Type B pancreatic cell (in vitro differentiated cells): ENCODE data around the gene XYLT2. TPM values are rescaled to one million over a fixed set of nuclear protein-coding genes. Genes with fewer than 3 reads are reported as not detected.

Experiments used
- DNase-seq: peaks from one replicate; pipeline ENCODE4 v3.0.0; 2021; ENCODE audit warnings: mixed read lengths; ENCODE audit not compliant: unreplicated experiment; ENCODE audit errors: extremely low spot score
- H3K27ac Mint-ChIP-seq: 2 replicates; pipeline ENCODE4 v1.8.0; 2021; ENCODE audit warnings: mild to moderate bottlenecking, mixed read lengths
- H3K27me3 Mint-ChIP-seq: 2 replicates; pipeline ENCODE4 v1.8.0; 2021; ENCODE audit warnings: mixed read lengths
- H3K36me3 Mint-ChIP-seq: 2 replicates; pipeline ENCODE4 v1.8.0; 2021; ENCODE audit warnings: mixed read lengths
- H3K4me1 Mint-ChIP-seq: one replicate; pipeline ENCODE4 v1.8.0; 2021; ENCODE audit warnings: mixed read lengths; ENCODE audit not compliant: unreplicated experiment
- H3K4me3 Mint-ChIP-seq: 2 replicates; pipeline ENCODE4 v1.8.0; 2021; ENCODE audit warnings: mild to moderate bottlenecking, mixed read lengths
- H3K9me3 Mint-ChIP-seq: 2 replicates; pipeline ENCODE4 v1.8.0; 2021; ENCODE audit warnings: mixed read lengths
- CTCF ChIP-seq: fragments of 200-600 bp; sonication (generic); conservative IDR thresholded peaks from 2 replicates; pipeline ENCODE4 v1.5.0; 2021; ENCODE audit warnings: antibody characterized with exemption, mild to moderate bottlenecking
- total RNA-seq: library from RNA; stranded (reverse); gene quantifications from 2 replicates; pipeline ENCODE4 v1.2.1, GENCODE V29; 2021; ENCODE audit warnings: low replicate concordance

XYLT2 gene
- total RNA-seq, 1 donor from 2014 or later: 38.8 TPM

- DNase-seq: no peak
- Mint-ChIP-seq H3K4me3 (no peak overlapping the region), H3K9me3 (no peaks in the 10 kb centered on the region), H3K4me1 (peaks cover 5% of the 10 kb centered on the region), H3K36me3 (peaks cover 12% of the 10 kb centered on the region), H3K27ac (no peak overlapping the region), H3K27me3 (no peaks in the 10 kb centered on the region)
- TF ChIP-seq CTCF: no peak
These were observed 7.8 kb downstream of the XYLT2 start for GRCh38 chr17:50353600-50354195.

- Mint-ChIP-seq H3K27ac (no peak overlapping the region), H3K4me3 (no peak overlapping the region), H3K36me3 (peaks cover 12% of the 10 kb centered on the region), H3K27me3 (no peaks in the 10 kb centered on the region), H3K4me1 (peaks cover 5% of the 10 kb centered on the region), H3K9me3 (no peaks in the 10 kb centered on the region)
- TF ChIP-seq CTCF: no peak
- no peak for DNase-seq
These were observed 8.3 kb downstream of the XYLT2 start for GRCh38 chr17:50354198-50354597.

GRCh38 chr17:50354776-50355175 is 8.8 kb downstream of the XYLT2 start:
- no peak for TF ChIP-seq CTCF
- no peak for DNase-seq
- peaks cover 12% of the 10 kb centered on the region for H3K36me3 Mint-ChIP-seq
- H3K27ac Mint-ChIP-seq: no peak overlapping the region
- H3K9me3 Mint-ChIP-seq: no peaks in the 10 kb centered on the region
- no peak overlapping the region for H3K4me3 Mint-ChIP-seq
- H3K27me3 Mint-ChIP-seq: no peaks in the 10 kb centered on the region
- H3K4me1 Mint-ChIP-seq: peaks cover 5% of the 10 kb centered on the region

GRCh38 chr17:50355336-50355700 is 9.4 kb downstream of the XYLT2 start:
- Mint-ChIP-seq H3K9me3 (no peaks in the 10 kb centered on the region), H3K4me1 (peaks cover 5% of the 10 kb centered on the region), H3K27me3 (no peaks in the 10 kb centered on the region), H3K36me3 (peaks cover 12% of the 10 kb centered on the region), H3K4me3 (no peak overlapping the region), H3K27ac (no peak overlapping the region)
- DNase-seq: no peak
- TF ChIP-seq CTCF: no peak

GRCh38 chr17:50355701-50356341 is 9.9 kb downstream of the XYLT2 start:
- peaks cover 12% of the 10 kb centered on the region for H3K36me3 Mint-ChIP-seq
- H3K27ac Mint-ChIP-seq: no peak overlapping the region
- peaks cover 3% of the 10 kb centered on the region for H3K4me1 Mint-ChIP-seq
- H3K4me3 Mint-ChIP-seq: no peak overlapping the region
- no peak for TF ChIP-seq CTCF
- no peaks in the 10 kb centered on the region for H3K9me3 Mint-ChIP-seq
- no peaks in the 10 kb centered on the region for H3K27me3 Mint-ChIP-seq
- DNase-seq: no peak
